Fibroblast of upper back skin (primary cell): ENCODE results near the gene SMAD3.

ENCODE experiments used
- DNase-seq: peaks from one replicate; pipeline ENCODE4 v3.0.0-alpha.2; 2013

Gene SMAD3

DNA sequence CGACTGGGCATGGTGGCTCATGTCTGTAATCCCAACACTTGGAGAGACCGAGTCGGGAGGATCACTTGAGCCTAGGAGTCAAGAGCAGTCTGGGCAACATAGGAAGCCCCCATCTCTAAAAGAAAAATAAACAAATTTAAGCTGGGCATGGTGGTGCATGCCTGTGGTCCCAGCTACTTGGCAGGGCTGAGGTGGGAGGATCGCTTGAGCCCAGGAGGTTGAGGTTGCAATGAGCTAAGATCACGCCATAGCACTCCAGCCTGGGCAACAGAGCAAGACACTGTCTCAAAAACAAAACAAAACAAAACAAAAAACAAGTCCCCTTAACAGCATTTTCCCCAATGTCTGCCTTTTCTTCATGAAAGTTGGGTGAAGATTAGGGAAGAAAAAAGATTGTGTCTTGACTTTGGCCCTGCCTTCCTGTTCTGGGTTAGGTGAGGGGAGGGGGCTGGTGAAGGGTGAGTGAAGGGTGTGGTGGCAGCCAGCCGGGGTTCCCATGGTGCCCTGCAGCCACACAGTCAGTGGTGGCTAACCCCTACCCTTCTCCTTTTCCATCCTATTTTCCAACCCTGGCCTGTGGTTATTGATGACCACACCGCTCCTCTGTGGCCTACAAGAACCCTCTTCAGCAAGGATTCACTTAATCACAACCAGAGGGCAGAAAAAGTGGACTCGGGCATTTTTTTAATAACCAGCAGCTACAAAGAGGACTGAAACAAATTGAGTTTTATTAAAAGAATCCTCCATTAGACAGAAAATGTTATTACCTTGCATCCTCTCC, 28.4 kb upstream of the SMAD3 start:
- DNase-seq = no peak

DNA sequence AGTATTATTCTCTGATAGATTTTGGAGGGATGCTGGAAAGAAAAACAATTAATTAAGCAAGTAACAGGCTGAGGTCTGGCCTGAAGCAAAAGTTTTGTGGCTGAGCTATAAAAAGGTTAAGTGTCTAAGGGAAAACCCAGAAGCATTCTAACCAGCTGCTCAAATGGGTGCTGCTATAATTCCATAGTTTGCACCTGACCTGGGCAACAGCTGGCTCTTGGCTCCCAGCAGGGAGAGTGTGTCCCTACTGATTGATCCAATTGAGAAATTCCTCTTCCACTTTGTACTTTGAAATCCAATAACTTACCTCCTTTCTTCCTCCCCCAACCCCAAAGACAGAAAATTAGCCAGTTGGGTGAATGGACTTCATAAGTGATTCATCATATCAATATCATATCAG, 27.7 kb upstream of the SMAD3 start:
- DNase-seq = no peak

GRCh38 chr15:67038736-67039135, 26.7 kb upstream of the SMAD3 start:
- DNase-seq = no peak

- DNase-seq = no peak
Observed at GRCh38 chr15:67039384-67040075, 25.9 kb upstream of the SMAD3 start.

DNA sequence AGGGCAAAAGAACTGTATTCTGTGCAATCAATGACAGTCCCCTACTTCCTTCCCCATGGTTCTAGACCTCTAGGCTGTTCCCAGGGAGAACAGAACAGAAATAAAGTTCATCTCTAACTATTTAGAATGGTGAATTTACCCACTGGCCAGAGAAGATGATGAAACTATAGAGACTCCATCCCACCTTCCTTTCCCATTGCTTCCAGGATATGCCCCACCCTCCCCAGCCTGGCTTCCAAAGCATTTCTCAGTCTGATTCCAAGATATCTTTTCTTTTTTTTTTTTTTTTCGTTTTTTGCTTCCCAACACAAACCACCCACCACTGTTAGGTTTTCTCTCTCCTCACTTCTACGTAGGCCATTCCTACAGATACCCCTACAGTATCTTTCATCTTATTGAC, 25.1 kb upstream of the SMAD3 start:
- DNase-seq = no peak

DNA sequence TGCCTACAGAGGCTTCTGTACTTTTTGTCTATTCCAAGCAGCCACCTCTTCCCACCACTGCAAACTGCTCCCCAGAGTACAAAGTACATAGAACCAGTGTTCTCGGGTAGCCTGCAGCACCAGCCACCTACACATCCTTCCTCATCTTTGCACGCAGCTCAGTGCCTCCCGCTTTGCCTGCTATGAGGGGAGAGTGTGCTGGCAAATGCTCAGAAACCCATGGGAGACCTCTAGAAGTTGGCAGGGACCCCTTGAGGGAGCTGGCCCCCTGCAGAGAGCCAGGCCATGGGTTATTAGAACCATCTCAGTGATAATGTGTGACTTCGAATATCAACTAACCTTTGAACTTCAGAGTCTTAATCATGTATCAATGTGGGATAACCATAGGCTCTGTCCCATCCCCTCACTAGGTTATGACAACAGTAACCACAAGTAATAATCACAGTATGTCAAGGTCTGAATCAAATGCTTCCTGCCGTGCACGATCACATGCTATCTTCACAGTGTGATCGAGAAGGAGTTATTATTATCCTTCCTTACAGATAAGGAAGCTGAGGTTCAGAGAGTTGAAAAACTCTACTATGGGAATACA, 22.8 kb upstream of the SMAD3 start:
- peak; percentile 33 for DNase-seq

DNA sequence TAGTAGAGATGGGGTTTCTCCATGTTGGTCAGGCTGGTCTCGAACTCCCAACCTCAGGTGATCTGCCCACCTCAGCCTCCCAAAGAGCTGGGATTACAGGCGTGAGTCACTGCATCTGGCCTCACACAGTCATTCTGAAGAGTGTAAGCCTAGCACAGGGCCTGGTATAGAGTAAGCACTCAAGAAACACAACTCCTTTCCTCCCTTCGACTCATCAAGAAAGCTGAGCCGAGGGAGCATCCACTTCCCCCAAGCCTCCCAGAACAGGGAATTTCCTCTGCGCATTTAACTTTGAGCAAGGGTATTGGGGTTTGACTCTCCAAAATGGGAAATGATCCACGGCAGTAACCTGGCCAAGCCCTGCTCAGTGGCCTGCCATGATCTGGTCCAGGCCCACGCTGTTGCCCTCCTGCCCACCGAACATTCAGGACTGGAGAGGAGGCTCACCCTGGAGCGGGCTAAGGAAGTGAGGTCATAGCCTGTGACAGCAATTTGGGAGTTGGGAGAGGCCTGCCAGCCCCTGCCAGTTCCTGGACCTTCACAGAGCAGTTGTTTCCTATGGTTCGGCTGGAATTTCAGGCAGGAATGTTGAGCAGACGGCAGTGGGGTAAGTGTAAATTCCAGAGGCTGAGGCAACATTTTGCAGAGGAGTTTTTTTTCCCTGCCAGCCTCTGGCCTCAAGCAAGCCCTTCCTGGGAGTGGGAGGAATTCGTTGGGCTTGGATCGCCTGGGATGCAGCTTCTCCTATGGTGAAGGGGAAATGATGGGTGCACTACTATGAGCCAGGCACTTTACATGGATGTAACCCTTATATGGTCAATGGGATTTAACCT, 21.2 kb upstream of the SMAD3 start:
- peak; percentile 94 for DNase-seq

GRCh38 chr15:67047149-67047661, 18.2 kb upstream of the SMAD3 start:
- DNase-seq = no peak

- DNase-seq = peak; percentile 68
Observed at GRCh38 chr15:67048281-67049279, 16.8 kb upstream of the SMAD3 start.

DNA sequence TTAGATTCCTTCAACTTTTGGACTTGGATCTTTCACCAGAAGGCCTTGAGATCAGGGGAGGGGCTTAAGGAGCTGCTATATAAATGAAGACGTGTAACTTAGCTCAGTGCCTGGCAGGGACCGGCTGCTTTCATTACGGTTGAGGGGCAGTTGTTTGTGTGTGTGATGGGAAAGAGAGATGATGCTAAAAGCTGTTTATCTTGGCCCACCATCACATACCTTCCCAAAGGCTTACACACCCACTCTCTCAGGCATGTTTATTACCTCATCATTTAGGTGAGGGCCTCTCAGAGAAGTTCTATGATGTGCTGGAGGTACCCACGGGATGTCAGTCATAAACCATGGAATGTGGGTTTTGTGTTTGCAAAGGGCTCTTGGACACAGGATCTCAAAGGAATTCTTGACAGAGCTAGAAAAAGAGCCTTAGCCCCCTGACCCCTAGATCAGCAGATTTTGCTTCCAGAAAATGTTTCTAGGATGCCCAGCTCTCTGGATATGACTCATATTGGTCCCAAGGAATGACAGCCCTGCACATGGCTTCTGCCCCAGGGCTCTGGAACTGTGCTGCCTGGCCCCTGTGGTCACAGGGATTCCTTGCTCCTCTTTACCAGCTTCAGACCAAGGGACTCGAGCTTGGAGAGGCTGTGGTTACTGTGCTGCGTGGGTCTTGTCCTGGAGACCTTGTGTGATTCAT, 15.9 kb upstream of the SMAD3 start:
- peak; percentile 77 for DNase-seq

- DNase-seq = peak; percentile 50
Observed at GRCh38 chr15:67050062-67050461, 15.3 kb upstream of the SMAD3 start.

DNA sequence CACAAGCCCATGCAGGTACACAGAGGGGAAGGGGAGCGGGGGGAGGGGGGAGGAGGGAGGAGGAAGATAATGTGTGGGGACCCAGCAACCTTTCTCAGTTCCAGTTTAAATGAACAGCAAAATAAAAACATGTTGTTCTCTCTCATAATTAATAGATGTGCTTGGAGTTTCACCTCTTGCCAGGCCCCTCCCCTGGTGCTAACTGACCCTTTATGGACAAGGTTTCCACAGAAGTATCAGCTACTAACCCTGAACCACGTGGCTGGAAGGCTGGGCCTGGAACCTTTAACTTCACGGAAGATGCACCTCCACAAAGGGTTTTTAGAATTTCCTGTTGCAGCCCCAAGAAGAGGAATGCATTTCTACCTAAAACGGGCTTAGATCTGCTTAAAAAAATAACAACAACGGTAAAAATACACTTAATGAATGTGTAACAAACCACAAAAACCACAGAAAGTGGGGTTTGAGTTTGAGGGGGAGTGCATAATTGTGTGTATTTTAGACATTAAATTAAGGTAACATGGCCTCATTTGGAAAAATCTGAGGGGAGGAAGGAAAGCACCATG, 14.8 kb upstream of the SMAD3 start:
- DNase-seq = no peak

GRCh38 chr15:67051088-67052045, 14.0 kb upstream of the SMAD3 start:
- no peak for DNase-seq

DNA sequence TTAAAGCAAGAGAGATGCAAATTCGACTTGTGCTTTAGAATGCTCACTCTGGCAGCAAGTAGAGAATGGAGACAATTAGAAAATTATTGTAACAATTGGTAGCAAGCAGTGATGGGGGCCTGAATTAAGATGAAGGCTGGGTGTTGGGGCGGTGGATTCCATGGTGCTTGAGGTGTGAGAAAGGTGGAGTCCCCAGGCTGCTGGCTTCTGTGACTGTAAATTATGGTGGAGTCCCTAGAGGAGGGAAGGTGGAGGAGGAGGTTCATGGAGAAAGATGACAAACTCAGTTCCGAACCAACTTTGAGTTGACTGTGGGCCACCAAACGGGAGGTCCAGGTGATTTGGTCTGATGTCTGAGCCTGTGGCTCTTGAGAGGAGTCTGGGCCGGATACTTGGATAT, 10.7 kb upstream of the SMAD3 start:
- no peak for DNase-seq

- DNase-seq = no peak
Observed at GRCh38 chr15:67059127-67059553, 6.3 kb upstream of the SMAD3 start.

DNA sequence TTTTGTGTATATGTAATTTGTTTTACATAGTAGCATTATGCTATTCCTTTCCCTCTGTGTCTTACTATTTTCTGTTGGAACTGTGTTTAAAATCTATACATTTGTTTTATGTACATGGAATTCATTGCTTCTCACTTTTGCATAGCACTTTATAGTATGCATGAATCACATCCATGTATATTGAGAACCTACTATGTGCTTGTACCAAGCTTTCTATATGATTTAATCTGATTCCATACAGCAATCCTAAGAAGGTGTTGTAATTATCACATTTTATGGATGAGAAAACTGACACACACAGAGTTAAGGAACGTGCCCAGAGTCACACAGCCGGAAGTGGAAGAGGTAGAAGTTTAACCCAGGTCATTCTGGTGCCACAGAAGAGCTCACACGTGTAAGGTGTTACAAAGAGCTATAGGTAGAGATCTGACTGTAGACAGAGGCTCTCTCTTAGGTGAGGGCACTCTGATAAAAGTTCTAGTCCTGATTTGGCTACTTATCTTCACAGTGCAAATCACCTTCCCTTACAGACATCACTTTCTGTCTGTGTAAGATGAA, 3.5 kb upstream of the SMAD3 start:
- no peak for DNase-seq

- DNase-seq = no peak
Observed at GRCh38 chr15:67062369-67062985, 2.9 kb upstream of the SMAD3 start.
